HG02798 (cell line): ENCODE data around the gene FAM110D.

Experiments
- ATAC-seq: cut with Tn5 transposase; IDR thresholded peaks from one replicate; pipeline ENCODE4 v1.9.1; 2021; ENCODE audit warnings: mild to moderate bottlenecking; ENCODE audit not compliant: unreplicated experiment, poor library complexity

The FAM110D gene

DNA sequence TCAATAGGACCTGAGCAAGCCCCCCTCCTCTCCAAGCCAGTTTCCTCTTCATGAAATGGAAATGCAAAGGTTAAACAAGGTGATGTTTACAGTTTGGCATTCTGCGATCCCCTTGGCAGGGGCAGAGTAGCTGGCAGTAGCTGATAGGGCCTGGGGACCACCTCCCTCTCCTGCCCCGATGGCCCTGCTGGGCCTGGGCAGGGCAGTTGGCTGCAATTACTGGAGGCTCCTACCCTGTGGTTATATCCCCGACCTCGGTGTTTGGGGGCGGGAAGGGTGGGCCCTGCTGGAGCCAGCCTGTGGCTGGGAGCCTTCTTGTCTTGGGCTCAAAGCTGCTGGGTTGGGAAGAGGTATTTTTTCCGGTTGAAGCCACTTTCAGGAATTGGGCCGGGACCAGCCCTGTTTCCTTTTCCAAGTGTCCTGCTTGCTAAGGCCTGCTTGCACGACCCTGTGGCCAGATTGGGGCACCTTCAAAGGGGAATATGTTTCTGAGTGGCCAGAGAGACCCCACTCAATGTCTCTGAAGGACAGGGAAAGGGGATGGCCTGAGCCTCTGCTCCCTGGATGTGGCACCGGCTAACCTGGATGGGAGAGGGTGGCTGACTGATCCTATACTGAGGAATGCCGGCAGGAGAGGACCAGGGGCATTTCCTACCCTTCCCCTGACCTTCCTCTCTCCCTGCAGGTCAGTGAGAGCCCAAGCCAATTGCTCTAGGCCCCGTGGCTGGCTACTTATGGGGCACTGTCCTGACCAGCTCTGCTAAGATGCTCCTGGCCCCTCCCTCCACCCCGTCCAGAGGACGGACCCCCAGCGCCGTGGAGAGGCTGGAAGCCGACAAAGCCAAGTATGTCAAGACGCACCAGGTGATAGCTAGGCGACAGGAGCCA, 1.9 kb downstream of the FAM110D start:
- ATAC-seq, result no peak

DNA sequence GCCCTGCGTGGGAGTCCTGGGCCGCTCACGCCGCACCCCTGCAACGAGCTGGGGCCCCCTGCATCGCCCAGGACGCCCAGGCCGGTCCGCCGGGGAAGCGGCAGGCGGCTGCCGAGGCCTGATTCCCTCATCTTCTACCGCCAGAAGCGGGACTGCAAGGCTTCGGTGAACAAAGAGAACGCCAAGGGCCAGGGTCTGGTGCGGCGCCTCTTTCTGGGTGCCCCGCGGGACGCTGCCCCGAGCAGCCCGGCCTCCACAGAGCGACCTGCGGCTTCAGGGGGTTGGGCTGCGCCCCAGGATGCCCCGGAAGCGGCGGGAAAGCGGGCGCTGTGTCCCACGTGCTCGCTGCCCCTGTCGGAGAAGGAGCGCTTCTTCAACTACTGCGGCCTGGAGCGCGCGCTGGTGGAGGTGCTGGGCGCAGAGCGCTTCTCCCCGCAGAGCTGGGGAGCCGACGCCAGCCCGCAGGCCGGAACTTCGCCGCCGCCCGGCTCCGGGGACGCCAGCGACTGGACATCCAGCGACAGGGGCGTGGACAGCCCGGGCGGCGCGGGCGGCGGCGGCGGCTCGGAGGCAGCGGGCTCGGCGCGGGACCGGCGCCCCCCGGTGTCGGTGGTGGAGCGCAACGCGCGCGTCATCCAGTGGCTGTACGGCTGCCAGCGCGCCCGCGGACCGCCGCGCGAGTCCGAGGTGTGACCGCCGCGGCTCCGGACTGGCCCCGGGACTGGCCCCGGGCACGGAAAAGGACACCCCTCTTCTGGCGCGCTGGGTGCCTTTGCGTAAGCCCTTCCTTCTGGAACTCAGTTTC, 2.7 kb downstream of the FAM110D start:
- no peak for ATAC-seq

DNA sequence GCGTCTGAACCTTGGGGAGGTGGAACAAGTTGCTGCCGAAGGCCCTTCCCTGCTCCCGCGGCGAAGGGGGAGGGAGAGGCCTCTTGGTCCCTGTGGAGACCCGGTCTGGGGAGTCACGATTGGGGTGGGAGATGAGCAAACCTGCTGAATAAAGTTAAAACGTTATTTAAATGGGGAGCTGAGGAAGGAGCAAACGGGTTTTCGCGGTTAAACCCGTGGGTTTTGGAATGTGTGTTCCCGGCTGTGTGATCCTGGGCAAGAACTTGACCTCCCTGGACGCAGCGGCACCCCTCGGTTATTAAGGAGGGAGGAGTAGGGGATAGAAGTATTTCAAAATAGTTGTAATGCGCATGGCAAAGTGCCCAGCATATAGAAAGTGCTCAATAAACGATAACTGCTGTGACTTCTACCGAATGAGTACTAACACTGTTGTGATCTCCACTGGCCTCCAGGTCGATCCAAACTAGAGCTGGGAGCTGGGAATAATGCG, 3.4 kb downstream of the FAM110D start:
- ATAC-seq, result no peak

DNA sequence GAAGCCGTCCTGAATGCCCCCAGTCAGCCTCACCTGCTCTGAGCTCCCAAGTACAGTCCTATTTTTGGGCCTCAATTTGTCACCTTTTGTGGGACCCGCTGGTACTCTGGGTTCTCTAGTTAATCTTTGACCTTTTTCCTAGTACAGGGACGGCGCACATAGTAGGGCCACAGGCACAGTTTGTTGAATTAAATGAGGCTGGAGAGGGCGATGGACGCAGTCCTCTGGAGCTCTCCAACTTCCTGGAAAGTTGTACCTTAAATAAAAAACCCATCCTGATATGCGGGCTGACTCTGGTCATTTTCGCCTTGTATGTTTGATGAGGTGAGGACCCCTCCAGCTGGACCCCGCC, 4.8 kb downstream of the FAM110D start:
- no peak for ATAC-seq

DNA sequence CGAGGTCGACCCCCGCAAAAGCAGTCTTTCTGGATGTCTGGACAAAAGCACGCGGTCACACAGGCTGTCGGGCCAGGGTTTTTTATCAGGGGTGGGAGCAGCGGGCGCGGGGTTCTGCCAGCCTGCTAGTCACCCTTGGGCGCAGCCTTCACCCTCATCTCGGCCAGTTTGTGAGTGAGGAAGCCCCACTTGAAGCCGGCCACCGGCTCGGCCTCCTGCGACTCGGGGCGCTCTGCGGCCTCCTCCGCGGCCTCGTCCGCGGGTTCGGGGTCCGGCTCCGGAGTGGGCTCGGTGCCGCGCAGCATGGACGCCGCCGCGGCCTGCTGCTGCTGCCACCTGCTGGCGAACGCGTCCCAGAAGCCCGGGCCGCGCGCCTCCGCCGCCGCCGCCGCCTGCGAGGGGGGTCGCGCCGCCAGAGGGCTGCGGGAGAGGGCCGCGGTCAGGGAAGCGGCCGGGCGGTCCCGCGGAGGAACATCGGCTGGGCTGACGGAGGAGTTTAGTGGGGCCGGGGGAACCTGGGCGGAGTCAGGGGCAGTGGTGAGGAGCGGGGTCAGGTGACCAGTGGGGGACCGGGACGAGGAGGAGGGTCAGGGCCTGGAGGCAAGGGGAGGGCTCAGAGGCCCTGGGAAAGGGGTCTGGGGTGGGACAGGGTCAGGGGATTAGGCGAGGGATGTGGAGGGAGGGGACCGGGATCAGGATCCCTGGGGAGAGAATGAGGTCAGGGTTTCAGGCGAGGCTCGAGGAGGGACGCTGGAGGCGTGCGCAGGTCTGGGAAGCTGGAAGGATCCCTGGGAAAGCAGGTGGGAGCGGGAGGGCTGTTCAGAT, 5.4 kb downstream of the FAM110D start:
- ATAC-seq, result no peak

DNA sequence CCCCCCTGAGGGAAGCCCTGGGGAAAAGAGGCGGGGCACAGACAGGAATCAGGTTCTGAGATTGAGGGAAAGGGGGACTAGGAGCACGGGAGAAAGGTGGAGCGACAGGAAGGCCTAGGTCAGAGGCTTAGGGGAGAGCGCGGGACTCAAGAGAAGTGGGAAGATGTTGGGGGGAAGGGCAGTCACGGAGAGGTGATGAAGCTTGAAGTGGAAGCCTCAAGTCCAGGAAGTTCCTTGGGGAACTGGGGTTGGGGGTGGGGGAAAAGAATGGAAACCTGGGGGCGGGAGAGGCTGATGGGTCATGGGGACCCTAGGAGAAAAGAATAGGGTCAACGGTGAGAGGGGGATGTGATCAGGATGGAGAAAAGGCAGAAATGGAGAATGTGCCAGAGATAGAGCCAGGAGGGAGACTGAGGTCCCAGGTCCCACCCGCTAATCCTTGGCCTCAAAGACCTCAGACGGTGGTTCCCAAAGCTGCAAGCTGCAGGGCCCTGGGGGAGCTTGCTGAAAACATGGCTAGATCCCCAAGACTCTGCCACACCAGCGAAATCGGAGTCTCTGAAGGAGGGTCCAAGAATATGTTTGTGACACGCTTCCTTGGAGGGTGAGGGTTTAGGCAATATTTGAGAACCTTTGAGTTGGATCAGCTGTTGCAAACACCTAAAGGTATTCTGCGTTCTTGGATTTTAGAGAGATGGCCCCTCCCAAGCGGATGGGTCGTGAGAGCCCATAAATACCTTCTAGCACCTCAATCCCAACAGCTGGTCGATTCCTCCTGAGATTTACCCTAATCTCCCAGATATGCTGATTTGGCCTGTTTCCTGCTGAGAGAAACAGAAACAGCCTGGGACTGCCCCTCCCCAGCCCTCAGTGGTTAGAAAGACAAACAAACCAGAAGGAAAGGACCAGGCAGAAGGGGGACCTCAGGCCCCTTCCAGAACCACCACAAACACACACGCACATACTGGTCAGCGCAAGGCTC, 6.3 kb downstream of the FAM110D start:
- no peak for ATAC-seq

DNA sequence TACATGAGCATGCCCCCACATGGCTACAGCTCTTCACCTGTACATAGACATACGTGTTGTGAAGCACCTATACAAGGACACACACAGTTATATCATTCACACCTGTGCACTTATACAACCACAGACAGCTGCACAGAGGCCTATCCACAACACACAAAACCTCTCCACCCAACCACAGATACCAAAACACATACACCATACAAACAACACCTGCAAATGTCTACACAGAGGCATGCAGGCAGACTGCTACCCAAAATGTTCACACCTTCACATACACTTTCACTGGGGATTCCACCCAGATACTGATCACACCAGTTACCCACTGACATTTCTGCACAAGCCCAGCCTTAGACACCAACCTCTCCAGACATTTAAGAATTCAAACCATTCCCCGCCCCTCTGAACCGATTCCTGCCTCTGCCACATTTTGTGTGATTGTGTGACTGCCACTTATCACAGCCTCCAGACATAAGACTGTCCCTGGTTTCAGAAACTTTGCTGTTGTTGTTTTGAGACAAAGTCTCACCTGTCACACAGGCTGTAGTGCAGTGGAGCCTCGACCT, 7.9 kb downstream of the FAM110D start:
- no peak for ATAC-seq

DNA sequence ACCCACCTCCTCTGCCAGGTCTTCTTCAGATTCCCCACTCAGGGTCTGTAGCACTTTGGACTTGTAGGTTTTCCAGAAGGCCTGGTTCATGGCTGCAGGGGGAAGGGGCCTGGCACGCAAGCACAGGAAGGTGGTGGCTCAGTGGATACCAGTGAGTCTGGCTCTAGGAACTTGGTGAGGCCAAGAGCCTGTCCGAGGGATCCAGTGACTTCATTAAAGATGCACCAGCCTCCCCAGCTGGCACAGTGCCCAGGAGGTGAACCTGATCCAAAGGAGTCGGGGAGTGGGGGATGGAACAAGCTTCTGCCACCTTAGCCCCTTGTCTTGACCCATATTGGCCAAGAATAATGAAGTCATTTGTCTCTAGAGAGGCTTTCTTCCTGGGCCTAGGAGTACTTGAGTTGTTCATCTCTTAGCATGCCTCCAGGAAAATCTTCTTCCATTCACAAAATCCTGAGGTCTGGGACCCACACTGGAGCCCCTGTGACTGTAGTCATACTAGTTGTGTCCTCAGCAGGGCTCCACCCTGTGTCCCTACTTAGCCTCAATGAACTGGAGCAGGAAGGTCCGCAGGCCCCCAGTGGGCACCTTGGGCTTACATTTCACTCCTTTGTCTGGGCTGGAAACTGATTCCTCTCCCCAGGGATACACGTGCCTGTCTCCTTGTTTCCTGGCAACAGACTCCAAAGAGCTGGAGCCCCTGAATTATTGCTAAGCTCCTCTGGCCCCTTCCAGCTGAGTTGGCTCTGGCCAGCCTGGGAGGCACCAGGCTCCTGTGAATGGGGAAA, 9.7 kb downstream of the FAM110D start, which contains the start of gene C1orf232:
Gene C1orf232, minus strand, starts transcription at position 554 of the 788 bp plus-strand sequence. Its CDS starts 464 bp downstream, at position 90.
- ATAC-seq, result no peak

DNA sequence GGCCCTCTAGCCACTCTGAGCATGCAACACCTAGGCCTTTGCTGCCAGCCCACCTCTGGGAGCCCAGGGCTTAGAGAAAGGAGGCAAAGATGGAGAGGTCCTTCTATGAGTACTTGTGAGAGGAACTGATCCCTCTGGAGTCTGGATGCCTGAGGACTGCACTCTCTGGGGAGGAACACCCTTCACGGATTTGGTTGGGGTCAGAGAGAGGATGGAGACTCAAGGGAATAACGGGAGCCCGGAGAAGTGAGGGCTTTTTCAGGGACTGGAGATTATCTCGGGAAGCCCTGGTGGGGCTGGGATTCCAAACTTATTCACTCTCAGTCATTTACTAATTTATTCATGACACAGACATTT, 10.3 kb downstream of the FAM110D start:
- ATAC-seq, result no peak

DNA sequence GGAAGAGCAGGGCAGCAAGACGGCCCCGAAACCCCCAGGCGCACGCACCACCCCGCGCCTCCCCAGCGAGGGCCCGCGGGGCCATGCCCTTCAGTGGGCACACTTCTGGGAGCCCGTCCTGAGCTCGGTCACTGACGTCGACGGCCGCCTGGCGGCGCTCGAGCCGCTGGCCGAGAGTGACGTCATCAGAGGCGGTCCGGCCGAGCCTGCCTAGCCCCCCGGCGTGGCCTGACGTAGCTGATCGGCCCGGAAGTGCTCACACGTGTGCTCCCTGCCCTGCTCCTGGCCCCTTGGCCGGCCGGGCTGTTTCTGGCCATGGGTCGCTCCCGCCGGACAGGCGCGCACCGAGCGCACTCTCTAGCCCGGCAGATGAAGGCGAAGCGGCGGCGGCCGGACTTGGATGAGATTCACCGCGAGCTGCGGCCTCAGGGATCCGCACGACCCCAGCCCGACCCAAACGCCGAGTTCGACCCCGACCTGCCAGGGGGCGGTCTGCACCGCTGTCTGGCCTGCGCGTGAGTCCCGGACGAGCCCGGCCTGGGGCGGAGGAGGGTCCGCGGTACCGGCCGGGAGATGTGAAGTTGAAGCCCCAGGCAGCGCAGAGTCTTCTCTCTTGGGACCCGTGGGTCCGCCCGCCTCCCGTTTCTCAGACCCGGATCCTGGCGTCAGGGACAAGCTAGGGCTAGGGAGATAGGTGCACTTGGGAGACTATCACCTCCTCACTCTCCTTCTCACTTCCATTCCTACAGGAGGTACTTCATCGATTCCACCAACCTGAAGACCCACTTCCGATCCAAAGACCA, 11.0 kb downstream of the FAM110D start, which contains the start of gene ZNF593:
Gene ZNF593, plus strand, starts transcription at position 240 of the 803 bp plus-strand sequence. Its CDS starts 76 bp downstream, at position 316.
- ATAC-seq, result peak; percentile 94

DNA sequence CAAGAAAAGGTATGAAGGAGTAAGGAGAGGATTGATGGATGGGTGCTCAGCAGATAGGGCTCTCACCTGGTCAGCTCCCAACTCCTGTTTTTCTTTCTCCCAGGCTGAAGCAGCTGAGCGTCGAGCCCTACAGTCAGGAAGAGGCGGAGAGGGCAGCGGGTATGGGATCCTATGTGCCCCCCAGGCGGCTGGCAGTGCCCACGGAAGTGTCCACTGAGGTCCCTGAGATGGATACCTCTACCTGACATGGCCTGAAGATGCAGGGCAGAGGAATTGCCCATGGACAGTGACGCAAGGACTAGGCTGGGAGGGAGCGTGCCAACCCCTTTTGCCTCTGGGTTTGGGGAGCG, 11.6 kb downstream of the FAM110D start:
- no peak for ATAC-seq

DNA sequence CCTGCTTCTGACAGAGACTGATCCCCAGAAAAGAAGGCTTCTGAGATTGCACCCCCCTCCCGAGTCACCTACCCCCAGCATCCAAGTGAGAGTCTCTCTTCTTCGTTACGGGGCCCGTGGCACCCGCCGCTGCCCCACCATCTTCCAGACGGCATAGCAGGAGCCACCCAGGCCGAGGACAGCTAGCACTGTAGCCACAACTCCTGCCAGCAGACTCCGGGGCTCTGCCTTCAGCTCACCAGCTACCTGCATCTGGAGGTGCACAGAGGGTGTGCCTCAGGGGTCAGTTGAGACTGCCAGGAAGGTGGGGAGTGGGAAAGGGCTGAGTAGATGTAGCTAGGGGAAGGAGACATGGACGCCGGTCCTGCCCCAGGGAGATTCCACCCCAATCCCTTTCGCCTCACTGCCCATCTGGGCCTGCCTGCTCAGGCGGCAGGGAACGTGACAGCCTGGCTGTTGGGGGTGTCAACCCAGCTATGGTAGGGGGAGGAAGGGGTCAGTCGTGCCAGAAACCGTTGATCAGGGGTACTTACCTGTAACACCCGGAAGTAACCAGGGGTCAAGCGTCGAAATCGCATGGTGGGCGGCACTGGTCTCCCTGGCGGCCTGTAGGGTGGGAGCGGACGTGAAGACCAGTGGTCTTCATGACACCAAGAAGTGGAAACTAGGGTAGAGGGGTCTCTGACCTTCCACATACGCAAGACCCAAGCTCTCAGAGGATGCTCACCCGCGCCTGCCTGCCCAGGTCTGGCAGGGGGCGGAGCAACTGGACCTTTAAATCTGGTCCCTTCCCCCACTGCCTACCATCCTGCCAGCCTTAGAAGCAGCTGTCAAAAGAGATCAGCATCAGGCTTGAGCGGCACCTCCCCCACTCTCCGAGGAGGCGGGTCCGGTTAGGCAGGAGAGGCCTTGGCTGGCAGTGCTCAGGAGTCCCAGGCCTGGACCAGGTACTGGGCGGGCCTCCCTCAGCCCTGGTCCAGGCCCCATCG, 12.5 kb downstream of the FAM110D start, which contains the start of gene ZNF593OS:
Gene ZNF593OS, minus strand, starts transcription at position 749 of the 989 bp plus-strand sequence. Its CDS starts 171 bp downstream, at position 578.
- ATAC-seq, result no peak

DNA sequence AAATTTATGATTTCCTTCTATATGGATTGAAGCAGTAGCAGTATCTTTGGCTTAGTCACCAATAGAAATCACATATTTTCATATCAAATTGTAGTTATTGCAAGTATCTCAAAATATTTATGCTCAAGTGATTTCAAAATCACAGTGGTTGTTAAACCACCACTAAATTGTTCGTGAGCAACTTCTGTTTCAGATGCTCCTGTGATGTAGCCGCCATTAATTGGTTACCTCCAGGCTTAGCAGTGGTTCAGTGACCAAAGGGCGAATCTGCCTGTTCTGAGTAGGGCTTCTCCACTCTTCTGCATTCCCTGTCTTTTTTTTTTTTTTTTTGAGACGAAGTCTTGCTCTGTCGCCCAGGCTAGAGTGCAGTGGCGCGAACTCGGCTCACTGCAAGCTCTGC, 16.5 kb downstream of the FAM110D start:
- no peak for ATAC-seq

DNA sequence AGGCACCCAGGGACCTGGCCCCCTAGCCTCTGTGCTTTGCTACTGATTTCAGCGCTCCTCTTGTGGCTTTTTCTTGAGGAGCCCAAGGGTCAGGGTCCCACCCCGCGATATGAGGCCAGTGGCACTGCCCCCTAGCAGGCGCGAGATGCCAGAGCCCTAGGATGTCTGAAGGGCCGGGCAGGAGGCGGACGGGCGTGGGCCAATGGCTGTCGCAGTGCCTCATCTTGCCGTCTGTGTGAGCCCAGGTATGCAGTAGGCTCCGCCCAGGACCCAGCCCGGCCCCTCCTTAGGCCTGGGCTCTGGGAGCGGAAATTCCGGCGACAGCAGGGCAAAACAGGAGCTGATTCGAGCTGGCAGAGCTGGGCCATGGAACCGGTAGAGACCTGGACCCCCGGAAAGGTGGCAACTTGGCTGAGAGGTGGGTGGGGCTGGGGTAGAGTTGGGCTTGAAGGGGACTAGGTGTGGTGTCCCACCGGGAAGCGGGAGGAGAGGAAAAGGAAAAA, 18.4 kb downstream of the FAM110D start, which contains the start of gene CNKSR1:
Gene CNKSR1, plus strand, starts transcription at position 310 of the 503 bp plus-strand sequence. Its CDS starts 57 bp downstream, at position 367.
- ATAC-seq, result no peak

DNA sequence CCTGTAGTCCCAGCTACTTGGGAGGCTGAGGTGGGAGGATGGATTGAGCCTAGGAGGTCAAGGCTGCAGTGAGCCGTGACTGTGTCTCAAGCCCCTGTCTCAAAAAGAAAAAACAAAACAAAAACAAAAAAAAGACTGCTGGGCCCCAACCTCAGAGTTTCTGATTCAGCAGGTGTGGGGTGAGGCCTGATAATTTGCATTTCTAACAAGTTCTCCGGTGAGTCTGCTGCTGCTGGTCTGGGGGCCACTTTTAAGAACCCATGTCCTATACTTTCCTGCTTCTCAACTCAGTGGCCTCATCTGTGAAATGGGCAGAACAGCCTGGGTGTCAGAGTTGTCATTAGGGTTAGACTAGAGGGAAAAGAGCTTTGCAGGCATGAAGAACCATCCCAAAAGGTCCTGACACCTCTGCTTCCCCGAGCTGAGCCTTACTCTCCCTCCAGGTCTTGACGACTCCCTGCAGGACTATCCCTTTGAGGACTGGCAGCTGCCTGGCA, 21.2 kb downstream of the FAM110D start:
- no peak for ATAC-seq
